Astrocyte of the spinal cord (primary cell): Measurements from ENCODE around the gene MRPL48.

Experiments used
- DNase-seq: peaks from one replicate; pipeline ENCODE4 v3.0.0; 2011; ENCODE audit warnings: low read depth, low spot score
- H3K4me3 ChIP-seq: 2 replicates; pipeline ENCODE4 v1.5.1; 2011; ENCODE audit warnings: low read depth, mild to moderate bottlenecking, low read length, moderate library complexity
- CTCF ChIP-seq: IDR thresholded peaks from 2 replicates; pipeline ENCODE4 v1.5.1; 2012; ENCODE audit warnings: low read depth, mild to moderate bottlenecking, low read length, inconsistent platforms
- in situ Hi-C: cut with HindIII; loops from 2 replicates; pipeline ENCODE4 v1.10.0; 2017; ENCODE audit warnings: low sequenced_read_pairs

Gene MRPL48

GRCh38 chr11:73787051-73787642 lies 527 bp upstream of the MRPL48 start:
- no peak for TF ChIP-seq CTCF
- H3K4me3 ChIP-seq = peak overlapping the region; percentile 81
- no peak for DNase-seq
- in situ Hi-C loops = no loop called here

GRCh38 chr11:73789279-73789670 lies 1.6 kb downstream of the MRPL48 start:
- TF ChIP-seq CTCF = no peak
- no peak overlapping the region for H3K4me3 ChIP-seq
- in situ Hi-C loops = no loop called here

DNA sequence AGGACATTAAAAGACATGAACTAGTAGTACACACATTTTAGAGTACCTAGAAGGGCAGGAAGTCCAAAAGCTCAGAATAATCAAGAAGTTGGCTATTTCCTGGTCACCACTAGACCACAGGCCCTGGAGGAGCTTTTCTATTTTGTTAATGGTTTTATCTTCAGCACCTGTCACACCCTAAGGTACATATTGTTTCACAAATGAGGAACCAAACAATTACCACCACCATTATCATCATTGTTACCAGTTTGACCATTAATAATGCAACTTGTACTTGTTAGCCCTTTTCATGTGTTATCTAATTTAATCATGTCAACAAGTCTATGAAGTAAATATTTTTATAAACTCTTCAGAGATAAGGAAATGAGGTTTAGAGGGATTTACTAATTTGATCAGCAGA lies 4.9 kb downstream of the MRPL48 start:
- no peak for DNase-seq
- no peak overlapping the region for H3K4me3 ChIP-seq
- TF ChIP-seq CTCF = no peak
- in situ Hi-C loops = no loop called here

More at GRCh38 chr11:73789279-73789670, 1.6 kb downstream of the MRPL48 start:
- no peak for DNase-seq

GRCh38 chr11:73795925-73796632 lies 8.4 kb downstream of the MRPL48 start:
- no peak for TF ChIP-seq CTCF
- in situ Hi-C loops = no loop called here
- no peak overlapping the region for H3K4me3 ChIP-seq
- DNase-seq = no peak

DNA sequence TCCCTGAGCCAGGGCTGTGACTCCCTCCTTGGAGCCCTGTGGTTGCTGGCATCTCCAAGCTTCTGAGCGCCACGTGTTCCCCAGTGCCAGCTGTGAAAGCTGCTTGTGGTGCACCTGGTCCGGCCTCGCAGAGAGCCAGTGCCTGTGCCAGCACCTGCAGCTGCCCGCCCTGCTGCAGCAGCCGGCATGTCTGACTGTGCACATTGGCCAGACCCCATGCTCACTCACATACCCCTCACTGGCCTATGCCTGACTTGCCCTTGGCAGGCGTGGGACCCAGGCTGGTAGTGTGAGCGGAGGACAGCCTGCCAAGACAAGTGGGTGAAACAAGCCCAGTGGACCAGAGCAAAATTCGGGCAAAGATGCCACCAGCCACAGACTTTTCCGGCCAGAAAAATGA lies 9.8 kb downstream of the MRPL48 start:
- no peak for DNase-seq
- TF ChIP-seq CTCF = no peak
- in situ Hi-C loops = no loop called here
- no peak overlapping the region for H3K4me3 ChIP-seq

DNA sequence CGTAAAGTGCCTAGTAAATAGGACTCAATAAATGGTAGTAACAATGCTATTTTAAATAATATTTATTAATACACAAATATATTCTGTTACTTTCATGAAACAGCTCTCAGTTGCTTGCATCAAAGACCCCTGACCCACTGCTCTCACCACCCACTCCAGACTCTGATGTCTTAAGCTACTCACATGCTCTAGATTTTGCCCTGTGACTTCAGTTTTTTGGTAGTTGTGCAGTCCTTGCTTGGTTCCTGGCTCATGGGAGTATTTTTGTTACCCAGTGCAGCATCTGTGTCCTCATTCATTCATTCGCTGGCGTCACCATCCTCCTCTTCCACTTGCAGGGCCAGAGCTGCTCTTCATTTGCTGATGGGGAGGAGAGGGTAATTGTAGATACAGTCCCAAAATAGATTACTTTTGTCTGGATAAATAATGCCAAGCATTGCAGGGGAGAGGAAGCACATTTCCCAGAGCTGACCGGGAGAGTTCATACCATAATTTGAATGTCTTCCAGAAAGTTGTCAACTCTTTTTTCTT lies 12.7 kb downstream of the MRPL48 start:
- H3K4me3 ChIP-seq = no peak overlapping the region
- DNase-seq = no peak
- TF ChIP-seq CTCF = no peak
- in situ Hi-C loops = no loop called here
